Activated T-cell treated with anti-CD3 and anti-CD28 coated beads, Interleukin-2, amount 50 U/mL, for 48 hours (primary cell): ENCODE measurements around the gene L3MBTL2.
"Not testable (repeated sequence)": the region's sequence is repeated elsewhere in the genome, so short reads cannot be mapped to it uniquely, and the experiment has no call there.

ENCODE experiments used
- DNase-seq, 2 experiments: peaks; one replicate each; pipeline ENCODE4 v3.0.0-alpha.2; 2020

The L3MBTL2 gene

DNA sequence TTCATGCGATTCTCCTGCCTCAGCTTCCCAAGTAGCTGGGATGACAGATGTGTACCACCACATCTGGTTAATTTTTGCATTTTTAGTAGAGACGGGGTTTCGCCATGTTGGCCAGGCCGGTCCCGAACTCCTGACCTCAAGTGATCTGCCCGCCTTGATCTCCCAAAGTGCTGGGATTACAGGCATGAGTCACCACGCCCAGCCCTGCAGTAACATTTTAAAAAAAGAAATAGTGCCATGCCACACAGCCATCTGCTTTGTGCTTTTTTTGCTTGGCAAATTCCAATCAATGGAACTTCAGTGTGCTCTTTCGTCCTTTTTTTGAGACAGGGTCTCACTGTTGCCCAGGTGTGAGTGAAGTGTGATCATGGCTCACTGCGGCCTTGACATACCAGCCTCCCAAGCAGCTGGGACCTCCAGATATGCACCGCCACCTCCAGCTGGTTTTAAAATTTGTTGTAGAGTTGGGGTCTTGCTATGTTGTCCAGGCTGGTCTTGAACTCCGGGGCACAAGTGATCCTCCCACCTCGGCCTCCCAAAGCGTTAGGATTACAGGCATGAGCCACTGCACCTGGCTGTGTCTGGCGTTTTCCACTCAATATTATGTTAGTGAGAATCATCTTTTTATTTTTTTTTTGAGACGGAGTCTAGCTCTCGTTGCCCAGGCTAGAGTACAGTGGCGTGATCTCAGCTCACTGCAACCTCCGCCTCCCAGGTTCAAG, 37.4 kb downstream of the L3MBTL2 start:
- DNase-seq: no peak

DNA sequence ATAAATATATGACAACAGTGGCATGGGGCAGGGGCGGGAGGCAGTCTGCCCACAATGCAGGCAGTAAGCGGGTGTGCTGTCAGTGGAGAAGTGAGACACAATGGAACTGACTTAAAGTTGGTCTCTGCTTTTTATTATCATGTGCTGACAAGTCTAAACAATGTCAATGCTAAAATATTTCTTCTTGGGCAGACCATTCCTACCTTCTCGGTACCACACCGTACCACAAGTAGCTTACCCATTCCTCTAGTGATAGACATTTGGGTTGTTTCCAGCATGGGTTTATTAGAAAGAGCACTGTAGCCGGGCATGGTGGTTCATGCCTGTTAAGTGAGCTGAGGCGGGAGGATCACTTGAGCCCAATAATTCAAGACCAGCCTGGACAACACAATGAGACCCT, 38.2 kb downstream of the L3MBTL2 start:
- no peak for DNase-seq

DNA sequence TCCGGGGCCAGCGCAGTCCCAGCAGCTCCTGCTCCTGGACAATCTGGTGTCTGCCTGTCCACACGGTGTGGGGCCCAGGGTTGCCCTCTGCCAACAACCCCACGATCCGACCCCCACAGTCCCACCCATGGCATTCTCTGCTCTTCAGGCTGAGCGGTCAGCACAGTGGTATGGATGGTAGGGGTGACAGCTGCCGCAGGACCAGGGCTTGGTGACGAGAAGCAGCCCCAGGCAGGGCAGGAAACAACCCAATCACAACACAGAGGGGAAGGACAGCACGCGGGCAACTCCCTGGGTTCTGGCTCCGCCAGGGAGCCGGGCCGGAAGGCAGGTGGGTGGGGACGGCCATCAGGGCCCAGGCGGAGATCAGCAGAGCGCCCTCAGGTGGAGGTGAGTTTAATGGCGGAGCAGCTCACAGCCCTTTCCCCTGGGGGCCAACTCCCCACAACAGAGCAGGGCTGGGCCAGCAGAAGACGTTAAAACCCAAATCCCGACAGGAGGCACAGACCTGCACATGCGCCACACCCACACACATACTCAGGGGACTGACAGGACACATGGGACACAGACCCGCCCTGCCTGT, 40.9 kb downstream of the L3MBTL2 start:
- no peak for DNase-seq

DNA sequence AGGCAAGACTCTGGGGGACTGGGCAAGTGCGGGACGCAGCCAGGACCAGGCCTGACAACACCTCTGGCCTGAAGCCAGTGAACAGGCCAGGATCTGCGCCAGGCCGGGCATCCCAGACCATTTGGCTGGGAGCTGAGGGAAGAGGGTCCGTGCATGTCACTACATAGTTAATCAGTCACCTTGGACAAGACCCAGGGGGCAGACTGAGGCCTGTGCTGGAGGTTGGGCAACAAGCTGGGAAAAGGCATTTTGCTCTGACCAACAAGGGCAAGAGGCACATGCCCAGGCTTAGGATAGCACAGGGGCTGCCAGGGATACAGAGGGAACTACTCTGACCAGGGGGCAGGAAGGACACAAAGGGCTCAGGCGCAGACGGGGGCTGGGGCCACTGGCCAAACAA, 42.6 kb downstream of the L3MBTL2 start:
- no peak for DNase-seq

DNA sequence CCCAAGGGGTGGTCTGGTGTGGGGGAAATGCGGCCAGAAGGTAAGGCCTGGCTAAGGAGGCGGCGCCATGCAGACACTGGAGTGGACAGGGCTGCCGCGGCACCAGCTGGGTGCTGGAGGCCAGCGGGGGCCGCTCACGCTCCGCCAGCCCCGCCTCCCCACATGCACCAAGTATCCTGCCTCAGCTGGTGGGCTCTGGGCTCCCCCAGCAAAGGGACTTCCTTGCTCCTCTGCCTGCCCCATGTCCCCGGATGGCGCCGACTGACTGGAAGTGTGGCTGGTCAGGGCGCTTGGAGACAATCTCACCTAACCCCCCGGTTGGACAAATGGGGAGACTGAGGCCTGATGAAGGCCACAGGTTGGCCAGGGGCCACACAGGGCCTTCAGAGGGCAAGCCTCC, 43.2 kb downstream of the L3MBTL2 start:
- DNase-seq: no peak

DNA sequence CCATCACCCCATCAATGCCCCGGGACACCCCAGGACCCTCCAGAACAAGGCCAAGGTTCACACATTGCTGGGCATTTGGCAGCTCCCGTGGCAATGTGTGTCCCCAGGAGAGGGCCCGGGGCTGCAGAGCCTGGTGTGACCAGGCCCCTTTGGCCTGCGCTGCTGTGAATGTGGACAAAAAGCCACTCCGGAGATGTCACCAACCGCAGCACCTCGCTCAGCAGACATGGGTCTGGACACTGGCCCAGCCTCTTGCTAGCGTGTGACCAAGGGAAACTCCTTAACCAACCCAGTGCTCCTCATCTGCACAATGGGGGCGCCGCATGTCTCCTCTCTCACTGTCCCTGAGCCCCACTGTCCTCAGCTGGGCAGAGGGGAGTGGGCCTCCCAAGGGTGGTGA, 43.6 kb downstream of the L3MBTL2 start:
- no peak for DNase-seq

DNA sequence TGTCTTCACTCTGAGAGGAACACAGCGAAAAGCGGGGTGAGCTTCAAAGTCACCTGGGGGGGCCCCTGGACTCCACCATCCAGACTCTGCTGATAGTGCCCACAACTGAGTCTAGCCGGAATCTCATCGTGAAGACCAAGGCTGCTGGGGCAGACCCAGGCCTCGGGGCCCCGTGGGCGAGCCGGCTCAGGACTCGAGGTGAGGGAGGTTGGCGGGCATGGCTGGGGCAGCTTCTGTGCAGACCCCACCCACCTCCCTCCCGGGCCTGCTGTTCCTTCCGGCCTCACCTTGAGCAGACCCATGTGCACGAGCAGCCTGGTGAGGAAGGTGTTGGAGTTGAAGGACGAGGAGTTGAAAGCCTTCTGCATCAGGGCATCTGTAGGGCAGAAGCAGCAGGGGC, 44.3 kb downstream of the L3MBTL2 start:
- DNase-seq: no peak

DNA sequence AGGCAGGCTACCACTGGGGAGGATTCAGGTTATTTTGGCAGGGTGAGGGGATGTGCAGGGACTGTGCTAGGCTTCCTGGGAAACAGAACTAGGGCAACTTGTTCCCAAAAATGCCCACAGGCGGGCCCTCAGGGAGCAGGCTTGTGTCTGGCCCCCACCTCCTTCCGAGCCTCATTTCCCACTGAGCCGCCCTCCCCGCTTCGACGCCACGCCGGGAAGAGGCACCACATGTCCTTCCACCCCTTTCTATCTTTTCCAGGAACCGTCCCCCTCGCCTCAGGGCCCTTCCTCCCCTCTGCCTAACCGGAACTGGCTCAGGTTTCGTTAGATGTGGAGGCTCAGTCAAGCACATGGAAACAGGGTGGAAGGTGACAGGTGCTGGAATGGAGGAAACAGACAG, 45.0 kb downstream of the L3MBTL2 start:
- DNase-seq: no peak

DNA sequence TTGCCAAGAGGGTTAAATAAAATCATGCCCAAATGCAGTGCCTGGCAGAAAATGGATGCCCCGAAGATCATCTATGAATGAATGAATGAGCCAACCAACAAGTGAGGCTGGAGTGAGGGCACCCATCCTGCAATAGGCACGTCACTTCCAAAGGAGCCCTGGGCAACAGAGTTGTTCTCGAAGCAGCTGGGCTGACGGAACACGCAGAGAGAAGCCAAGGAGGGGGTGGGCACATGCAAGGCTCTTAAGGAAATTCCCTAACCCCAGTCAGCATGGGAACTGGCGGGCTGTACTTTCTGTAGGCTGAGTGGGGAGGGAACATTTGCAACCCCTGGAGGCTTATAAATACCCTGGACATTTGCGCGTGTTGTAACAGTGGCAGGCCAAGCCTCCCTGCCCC, 47.3 kb downstream of the L3MBTL2 start:
- DNase-seq: no peak

DNA sequence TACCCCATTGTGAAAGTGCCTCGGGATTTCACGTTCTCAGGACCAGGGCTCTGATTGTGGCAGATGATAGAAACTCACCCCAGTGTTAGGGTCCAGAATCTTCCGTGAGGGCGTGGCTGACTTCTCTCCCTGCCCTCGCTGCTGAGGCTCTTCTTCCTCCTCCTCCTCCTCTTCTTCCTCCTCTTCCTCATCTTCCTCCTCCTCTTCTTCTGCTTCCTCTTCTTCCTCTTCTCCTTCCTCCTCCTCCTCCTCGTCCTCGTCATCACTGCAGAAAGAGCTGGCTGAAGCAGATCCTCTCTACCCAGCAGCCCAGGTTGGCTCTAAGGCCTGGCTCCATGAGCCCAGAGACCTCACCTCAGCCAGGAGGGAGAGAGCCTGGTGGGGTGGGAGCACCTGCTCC, 49.1 kb downstream of the L3MBTL2 start:
- DNase-seq: no peak

DNA sequence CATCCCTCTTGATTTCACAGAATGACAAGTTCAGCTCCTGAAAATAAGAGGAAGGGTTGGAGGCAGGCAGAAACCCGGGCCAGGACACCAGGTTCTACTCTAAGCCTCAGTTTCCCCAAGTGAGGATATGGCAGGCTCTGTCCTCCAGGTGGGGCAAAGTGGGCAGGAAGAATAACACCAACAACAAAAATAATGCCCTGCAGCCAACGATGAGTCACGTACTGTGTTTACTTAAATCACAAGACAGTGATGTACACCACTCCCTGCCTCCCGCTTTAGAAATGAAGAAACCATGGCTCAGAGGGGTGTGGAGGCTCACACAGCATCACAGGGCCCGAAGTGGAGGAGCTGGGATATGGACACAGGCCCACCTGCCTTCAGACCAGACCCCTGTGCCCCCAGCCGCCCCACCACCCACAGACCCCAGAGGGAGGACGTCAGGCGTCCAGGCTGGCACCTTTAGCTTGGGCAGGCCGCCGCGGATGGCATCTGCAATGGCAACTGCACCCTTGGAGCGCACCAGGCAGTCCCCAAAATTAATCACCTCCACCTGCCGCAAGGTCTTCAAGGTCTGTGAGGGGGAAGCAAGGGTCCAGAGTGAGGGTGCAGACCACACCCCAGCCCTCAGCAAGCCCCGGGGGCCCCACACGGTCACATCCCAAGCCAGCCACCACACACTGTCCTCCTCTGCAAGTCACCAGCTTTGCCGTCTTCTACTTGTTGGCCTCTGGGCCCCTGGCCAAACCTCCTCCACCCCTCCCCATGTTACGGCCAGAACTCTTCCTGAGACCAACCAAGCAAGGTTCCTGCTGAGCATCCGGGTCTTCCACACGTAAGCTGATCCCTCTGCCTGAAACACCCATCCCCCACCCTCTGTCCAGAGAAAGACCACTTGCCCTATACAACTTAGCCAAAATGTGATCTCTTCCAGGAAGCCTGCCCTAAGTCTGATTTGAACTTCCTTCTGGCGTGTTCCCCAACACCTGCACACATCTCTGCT, 51.4 kb downstream of the L3MBTL2 start:
- DNase-seq: no peak

DNA sequence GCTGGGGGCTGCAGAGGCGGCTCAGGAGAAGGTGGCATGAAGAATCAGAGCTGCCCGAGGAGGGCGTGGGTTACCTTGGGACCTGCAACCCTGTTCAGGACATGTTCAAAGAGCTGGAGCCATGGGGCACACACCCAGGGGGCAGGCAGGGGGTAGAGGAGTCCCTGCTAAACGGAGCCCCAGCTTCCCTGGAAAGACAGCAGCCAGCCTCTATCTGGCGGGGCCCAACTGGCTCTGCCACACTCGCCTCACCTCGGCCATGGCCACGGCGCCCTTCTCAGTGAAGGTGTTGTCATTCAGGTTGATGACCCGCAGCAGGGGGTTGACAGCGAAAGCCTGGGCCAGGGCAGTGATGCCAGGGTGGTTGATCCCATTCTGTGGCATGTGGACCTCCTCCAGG, 52.6 kb downstream of the L3MBTL2 start:
- DNase-seq: no peak

DNA sequence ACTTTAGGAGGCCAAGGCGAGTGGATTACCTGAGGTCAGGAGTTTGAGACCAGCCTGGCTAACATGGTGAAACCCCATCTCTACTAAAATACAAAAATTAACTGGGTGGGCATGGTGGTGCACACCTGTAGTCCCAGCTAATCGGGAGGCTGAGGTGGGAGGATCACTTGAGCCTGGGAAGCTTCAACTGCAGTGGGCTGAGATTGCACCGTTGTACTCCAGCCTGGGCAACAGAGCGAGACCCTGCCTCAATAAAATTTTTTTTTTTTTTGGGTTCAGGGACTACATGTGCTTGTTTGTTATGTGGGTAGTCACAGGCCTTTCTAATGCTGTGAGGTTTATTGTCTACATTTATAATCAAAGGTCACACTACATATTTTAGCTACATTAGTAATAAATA, 54.6 kb downstream of the L3MBTL2 start:
- DNase-seq: not testable (repeated sequence)

DNA sequence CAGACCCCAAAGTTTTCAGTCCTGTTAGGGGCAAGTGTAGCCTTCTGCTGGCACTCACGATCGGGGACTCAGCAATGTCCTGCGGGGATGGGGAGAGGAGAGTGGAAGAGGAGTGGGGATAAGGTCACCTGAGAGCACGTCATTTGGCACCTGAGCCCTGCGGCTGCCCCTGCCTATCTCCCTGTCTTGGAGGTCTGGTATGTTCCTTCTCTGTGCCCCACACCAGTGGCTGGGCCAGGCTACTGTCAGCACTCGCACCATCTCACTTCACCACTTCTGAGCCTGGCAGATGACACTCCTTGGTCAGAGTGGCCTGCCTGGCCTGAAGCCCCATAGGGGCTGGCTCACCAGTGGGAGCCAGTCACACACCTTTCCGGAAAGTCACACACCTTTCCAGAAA, 55.8 kb downstream of the L3MBTL2 start:
- DNase-seq: no peak

DNA sequence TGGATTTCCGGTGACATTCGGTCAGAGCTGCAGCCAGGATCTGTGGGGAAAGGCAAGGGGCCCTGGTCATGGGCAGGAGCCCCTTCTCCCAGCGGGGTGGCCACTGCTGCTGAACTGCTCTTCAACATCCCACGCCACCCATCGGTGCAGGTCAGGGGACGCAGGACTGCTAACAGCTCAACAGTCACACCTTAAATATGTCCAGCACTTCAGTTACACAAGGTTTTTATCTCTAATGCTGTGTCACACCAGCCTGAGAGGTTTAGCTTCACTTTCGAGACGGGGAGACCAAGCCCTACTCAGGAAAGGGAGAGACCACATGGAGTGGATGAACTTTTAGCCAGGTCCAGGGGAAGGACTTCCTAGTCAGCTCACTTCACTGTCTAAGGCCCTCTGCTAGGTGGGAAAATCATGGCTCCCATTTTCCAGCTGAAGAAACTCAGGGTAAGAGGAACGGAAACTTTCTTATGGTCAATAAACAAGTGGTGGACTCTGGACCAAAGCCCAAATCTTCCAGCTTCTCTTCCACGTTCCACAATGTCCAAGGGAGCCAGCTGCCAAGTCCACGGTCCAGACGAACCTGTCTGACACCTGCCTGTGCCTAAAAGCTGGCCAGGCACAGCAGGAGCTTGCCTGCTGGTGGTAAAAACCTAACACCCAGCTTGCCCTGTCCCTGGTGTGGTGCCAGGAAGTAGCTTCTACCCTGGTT, 56.6 kb downstream of the L3MBTL2 start:
- no peak for DNase-seq

DNA sequence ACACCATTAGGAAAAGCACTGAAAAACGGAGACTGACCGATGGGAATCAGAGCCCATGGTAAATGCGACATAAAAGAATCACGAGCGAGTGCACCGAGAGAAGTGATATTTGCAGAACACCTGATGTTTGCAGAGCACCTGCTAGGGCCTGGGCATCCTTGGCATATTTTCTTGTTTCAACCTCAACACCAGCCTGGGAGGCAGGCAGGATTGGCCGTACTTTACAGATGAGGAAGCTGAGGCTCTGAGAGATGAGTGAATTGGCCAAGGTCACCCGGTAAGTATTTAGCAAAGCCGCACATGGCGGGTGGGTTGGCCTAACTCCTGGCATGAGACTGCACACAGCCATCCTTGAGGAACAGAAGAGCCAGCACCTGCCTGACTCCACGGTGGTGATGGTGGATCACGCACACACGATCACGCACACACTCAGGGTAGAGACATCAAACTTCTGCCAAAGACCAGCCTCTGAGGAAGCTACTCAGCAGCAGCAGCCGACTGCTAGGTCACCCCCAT, 57.2 kb downstream of the L3MBTL2 start:
- DNase-seq: no peak

DNA sequence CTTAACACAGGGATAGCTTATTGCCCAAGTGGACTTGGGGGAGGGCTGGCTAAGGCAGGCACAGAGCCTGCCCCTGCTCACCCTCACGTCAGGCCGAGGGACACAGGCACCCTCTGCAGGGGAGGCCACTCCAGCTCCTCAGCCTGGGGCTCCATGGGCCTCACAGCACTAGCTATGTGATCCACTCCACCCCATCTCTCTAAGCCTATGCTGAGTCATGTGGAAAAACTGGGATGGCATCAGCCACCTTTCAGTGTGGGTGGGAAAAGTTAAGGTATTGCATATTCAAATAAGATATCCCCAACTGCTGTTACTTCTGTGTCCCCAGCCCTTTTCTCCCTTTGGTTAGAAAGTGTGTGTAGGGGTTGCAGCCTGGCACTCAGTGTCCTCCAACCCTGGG, 58.6 kb downstream of the L3MBTL2 start:
- DNase-seq: no peak

DNA sequence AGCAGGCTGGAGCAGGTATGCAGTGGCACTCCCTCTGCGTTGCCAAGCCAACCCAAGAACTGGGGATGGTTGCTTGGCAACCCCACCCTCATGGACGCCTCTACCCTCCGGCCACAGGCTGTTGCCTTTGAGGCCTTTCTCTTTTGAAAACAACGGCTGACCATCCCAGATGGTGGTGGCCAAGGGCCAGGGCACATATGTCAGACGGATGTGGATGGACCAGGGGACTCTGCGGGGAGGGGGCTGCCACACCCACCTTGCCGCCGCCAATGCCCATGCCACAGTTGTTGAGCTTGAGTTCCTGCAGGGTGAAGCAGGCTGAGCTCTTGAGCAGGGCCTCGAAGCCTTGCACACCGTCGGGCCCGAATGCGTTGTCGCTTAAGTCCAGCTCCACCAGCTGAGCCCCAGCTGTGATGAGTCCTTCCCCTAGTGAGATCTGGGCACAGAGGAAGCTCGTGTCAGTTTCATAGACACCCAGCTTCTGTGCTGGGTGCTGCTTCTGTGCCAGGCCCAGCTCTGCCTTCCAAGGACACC, 59.4 kb downstream of the L3MBTL2 start:
- no peak for DNase-seq

DNA sequence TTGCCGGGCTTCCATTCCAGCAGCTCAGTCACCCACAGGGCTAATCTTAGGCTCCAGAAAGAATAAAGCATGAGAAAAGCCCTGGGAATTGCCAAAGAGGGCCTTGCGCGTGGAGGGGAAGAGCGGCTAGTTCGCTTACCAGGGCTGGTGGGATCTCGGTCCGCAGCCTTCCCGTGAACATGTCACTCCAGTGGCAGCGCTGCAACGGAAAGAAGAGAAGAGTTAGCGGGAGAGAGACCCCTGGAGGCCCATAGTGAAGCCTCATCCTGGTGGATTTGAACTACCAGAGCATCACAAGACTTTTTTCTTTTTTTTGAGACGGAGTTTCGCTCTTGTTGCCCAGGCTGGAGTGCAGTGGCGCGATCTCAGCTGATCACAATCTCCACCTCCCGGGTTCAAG, 62.8 kb downstream of the L3MBTL2 start:
- DNase-seq: no peak

DNA sequence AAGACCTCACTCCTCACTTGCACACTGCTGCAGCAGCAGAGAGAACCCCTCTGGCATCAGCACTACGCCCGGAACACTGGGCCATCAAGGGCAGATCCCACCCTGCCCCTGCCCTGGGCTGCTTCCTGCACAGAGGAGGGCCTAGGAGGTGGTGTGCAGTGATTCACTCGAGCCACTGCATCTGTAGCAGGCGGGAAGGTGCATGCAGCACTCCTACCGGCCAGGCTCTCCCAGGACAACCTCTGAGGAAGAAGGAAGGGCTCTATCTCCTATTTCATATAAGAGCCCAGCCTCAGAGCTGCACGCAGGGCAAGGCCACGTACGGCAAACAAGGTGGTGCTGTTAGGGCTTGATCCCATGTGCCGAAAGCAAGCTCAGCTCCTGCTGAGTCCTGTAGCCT, 66.7 kb downstream of the L3MBTL2 start:
- DNase-seq: no peak

DNA sequence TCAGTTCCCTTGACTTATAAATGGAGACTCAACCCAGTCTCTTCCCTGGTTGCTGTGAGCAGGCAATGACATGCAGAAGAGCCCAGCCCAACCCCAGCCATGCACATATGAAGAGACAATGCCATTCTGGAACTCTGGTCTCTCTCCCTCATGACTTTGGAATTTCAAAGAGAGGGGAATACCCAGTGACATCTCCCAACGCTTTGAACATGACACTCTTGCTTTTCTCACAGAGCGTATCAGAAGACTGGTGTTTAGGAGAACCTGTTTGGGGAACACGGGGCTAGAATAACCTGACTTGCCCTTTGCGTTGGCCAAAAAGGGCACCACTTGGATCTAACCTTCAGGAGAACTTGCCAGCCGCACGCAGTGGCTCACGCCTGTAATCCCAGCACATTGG, 68.0 kb downstream of the L3MBTL2 start:
- DNase-seq: no peak

DNA sequence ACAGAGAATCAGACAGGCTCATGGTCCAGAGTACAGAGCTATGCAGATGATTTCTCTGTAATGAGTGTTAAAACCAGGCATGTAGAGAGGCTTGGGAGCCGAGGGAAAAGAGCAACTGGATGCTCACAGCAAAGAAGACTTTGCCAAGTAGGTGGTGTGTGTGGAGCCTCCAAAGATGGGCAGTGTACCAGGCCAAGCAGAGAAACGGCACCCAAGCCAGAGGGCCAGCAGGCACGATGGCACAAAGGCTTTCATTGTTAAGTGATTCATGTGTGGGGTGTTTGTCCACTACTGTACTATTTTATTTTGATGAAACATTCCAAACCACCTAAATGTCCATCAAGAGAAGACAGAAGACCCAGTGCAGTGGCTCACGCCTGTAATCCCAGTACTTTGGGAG, 69.7 kb downstream of the L3MBTL2 start:
- no peak for DNase-seq

DNA sequence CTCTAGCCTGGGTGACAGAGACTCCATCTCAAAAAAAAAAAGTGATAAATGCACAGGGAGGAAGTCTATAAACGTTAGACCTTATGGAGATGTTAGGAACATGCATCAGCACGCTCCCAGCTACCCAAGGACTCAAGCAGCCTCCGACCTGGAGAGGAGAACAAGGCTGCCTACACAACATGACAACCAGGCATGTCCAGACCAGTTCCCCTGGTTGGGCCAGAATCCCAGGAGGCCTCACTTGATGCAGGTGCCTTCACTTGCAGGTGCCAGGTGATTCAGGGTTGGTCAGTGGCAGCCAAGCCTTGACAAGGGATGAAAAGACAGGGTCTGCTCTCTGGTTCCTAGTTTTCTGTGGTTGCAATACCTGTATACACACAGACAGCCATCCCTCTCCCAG, 75.0 kb downstream of the L3MBTL2 start:
- no peak for DNase-seq
